ENCODE results near the gene TRMT6. TPM values are rescaled to one million over a fixed set of nuclear protein-coding genes. Genes with fewer than 3 reads are reported as not detected.

Gene TRMT6
- total and polyA plus RNA-seq, 9 of the 15 experiments (the other 6 are each of a cell fraction or from before 2014, with no cell fraction given) = 10.6 to 21.3 (median 15.6) TPM

DNA sequence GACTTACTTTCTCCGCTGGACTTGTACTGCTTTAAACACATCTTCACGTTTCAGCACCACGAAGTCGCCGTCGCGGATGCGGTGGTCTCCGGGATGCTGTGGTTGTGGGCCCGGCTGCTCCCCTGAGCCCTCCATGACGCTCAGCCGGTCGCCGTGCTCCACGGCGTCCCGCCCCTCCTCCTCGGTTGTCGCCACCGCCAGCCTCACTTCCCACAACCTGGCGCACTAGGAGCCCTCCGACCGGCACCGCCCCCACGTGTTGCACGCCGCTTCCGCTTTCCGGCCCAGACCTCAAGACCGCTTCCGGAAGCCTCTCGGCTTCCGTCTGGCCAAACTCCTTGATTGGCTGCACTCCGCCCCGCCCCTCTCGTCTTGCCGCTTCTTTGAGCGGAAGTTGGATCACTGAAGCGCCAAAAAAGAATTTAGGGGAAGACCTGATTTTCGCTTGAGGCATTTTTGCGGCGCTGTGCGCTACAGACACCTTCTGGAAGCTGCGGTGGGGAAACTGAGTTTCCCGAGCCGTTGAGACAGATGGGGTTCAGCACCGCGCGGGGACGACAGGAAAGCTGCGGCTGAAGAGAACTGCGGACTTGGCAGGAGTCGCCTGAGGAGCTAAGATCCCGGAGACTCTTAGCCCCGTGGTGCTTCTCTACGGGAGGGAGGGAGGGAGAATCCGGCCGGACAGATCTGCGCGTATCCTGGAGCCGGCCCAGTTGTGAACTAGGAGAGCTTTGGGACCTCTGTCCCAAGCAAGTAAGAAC is at the start of gene TRMT6, which contains the start of gene MCM8 (continued):
- TF ChIP-seq YY1 (IDR thresholded peaks at IDR 0.05; ENCODE audit: borderline replicate concordance in 1 of 3, control insufficient read depth in 1 of 3, extremely low read depth in 1 of 3, insufficient read depth in 3 of 3, insufficient read length in 1 of 3, insufficient replicate concordance in 2 of 3, low read depth in 1 of 3, low read length in 2 of 3) = peak in 1 of 3 experiments; percentile 32
- no peak for TF ChIP-seq SMARCE1 (IDR thresholded peaks at IDR 0.05)
- 0 out of 2 replicates have a peak, but pooled peaks have one; percentile 25 for TF ChIP-seq ESRRA (IDR thresholded peaks at IDR 0.05; ENCODE audit: borderline replicate concordance, low read depth)
- peak; percentile 54 for TF ChIP-seq POU5F1 (IDR thresholded peaks at IDR 0.05; ENCODE audit: borderline replicate concordance, low read depth, low read length, partially characterized antibody)
- no peak for TF ChIP-seq HDGF (IDR thresholded peaks at IDR 0.05)
- TF ChIP-seq FOSL1 (tag; conservative IDR thresholded peaks at IDR 0.05) = no peak
- TF ChIP-seq TEAD4 (IDR thresholded peaks at IDR 0.05; ENCODE audit: low read length) = no peak
- no peak for TF ChIP-seq TEAD4 (CRISPR knock-in tag; IDR thresholded peaks at IDR 0.05; ENCODE audit: borderline replicate concordance)
- TF ChIP-seq FOXM1 (IDR thresholded peaks at IDR 0.05; ENCODE audit: low read depth) = no peak
- TF ChIP-seq FOXM1 (CRISPR knock-in tag; IDR thresholded peaks at IDR 0.05; ENCODE audit: low read depth) = 0 out of 2 replicates have a peak, but pooled peaks have one; percentile 14
- peak; percentile 34; the same call in 1 of the 2 replicates for TF ChIP-seq DIDO1 (tag; IDR thresholded peaks at IDR 0.05; ENCODE audit: low read depth)
- no peak for TF ChIP-seq ZNF165 (CRISPR knock-in tag; IDR thresholded peaks at IDR 0.05; ENCODE audit: borderline replicate concordance)
- TF ChIP-seq, protein P1, sequence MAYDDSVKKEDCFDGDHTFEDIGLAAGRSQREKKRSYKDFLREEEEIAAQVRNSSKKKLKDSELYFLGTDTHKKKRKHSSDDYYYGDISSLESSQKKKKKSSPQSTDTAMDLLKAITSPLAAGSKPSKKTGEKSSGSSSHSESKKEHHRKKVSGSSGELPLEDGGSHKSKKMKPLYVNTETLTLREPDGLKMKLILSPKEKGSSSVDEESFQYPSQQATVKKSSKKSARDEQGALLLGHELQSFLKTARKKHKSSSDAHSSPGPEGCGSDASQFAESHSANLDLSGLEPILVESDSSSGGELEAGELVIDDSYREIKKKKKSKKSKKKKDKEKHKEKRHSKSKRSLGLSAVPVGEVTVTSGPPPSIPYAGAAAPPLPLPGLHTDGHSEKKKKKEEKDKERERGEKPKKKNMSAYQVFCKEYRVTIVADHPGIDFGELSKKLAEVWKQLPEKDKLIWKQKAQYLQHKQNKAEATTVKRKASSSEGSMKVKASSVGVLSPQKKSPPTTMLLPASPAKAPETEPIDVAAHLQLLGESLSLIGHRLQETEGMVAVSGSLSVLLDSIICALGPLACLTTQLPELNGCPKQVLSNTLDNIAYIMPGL (CRISPR knock-in tag; IDR thresholded peaks at IDR 0.05) = no peak
- TF ChIP-seq MXD1 (CRISPR knock-in tag; IDR thresholded peaks at IDR 0.05; ENCODE audit: borderline replicate concordance, poor library complexity, severe bottlenecking) = peak; percentile 78
- TF ChIP-seq ZBTB1 (CRISPR knock-in tag; IDR thresholded peaks at IDR 0.05; ENCODE audit: borderline replicate concordance, low read depth) = peak; percentile 53; the same call in 1 of the 2 replicates
- TF ChIP-seq ZNF174 (CRISPR knock-in tag; IDR thresholded peaks at IDR 0.05) = no peak
- no peak for TF ChIP-seq ZNF274 (IDR thresholded peaks at IDR 0.05; ENCODE audit: borderline replicate concordance, low read depth, low read length)
- peak; percentile 80 for TF ChIP-seq L3MBTL2 (IDR thresholded peaks at IDR 0.05)
- TF ChIP-seq USF1 (CRISPR knock-in tag; IDR thresholded peaks at IDR 0.05) = peak; percentile 93
- TF ChIP-seq ATF1 (CRISPR knock-in tag; IDR thresholded peaks at IDR 0.05) = no peak
- TF ChIP-seq ATF1 (tag; IDR thresholded peaks at IDR 0.05) = peak; percentile 65
- TF ChIP-seq U2AF2 (optimal IDR thresholded peaks at IDR 0.05; ENCODE audit: low read depth, low read length) = no peak
